Astrocyte (in vitro differentiated cells and primary cell): ENCODE measurements around the gene ECHS1. TPM values are rescaled to one million over a fixed set of nuclear protein-coding genes. Genes with fewer than 3 reads are reported as not detected.
A peak's percentile ranks its signal among the peaks of the same experiment; 100 is the strongest.

Experiments
- DNase-seq: peaks from one replicate; pipeline ENCODE4 v3.0.0-alpha.2; 2010; ENCODE audit warnings: low read depth
- FAIRE-seq: peaks from 2 replicates; lab custom pipeline; 2011; peaks lifted over from hg19 to GRCh38; lab: Jason Lieb, UNC
- H2AFZ ChIP-seq: 2 replicates; pipeline ENCODE4 v1.6.0; 2012; ENCODE audit warnings: low read depth, low read length, inconsistent platforms
- H3K27ac ChIP-seq: 2 replicates; pipeline ENCODE4 v1.5.1; 2011; ENCODE audit warnings: low read depth, low read length, inconsistent platforms
- H3K27me3 ChIP-seq: 2 replicates; pipeline ENCODE4 v1.6.0; 2011; ENCODE audit warnings: low read length, inconsistent platforms; ENCODE audit not compliant: insufficient read depth
- H3K36me3 ChIP-seq: 2 replicates; pipeline ENCODE4 v1.5.1; 2011; ENCODE audit warnings: low read length, inconsistent platforms; ENCODE audit not compliant: insufficient read depth
- H3K4me1 ChIP-seq: 2 replicates; pipeline ENCODE4 v1.5.1; 2011; ENCODE audit warnings: low read length, inconsistent platforms; ENCODE audit not compliant: insufficient read depth
- H3K4me2 ChIP-seq: 2 replicates; pipeline ENCODE4 v1.6.0; 2012; ENCODE audit warnings: low read length, inconsistent platforms
- H3K4me3 ChIP-seq: 2 replicates; pipeline ENCODE4 v1.5.1; 2011; ENCODE audit warnings: low read depth, mild to moderate bottlenecking, low read length, inconsistent platforms; ENCODE audit not compliant: insufficient read depth
- H3K79me2 ChIP-seq: 2 replicates; pipeline ENCODE4 v1.6.0; 2012; ENCODE audit warnings: mild to moderate bottlenecking, low read length, inconsistent platforms; ENCODE audit not compliant: insufficient read depth
- H3K9ac ChIP-seq: 2 replicates; pipeline ENCODE4 v1.6.0; 2012; ENCODE audit warnings: mild to moderate bottlenecking, low read length, inconsistent platforms
- H3K9me3 ChIP-seq: 2 replicates; pipeline ENCODE4 v1.5.1; 2012; ENCODE audit warnings: low read depth, mild to moderate bottlenecking, low read length, inconsistent platforms; ENCODE audit not compliant: insufficient read depth
- H4K20me1 ChIP-seq: 2 replicates; pipeline ENCODE4 v1.6.0; 2012; ENCODE audit warnings: low read length, inconsistent platforms; ENCODE audit not compliant: insufficient read depth
- H3K27ac Mint-ChIP-seq: one replicate; pipeline ENCODE4 v1.8.0; 2021; ENCODE audit warnings: mild to moderate bottlenecking, mixed read lengths; ENCODE audit not compliant: unreplicated experiment
- H3K27me3 Mint-ChIP-seq: one replicate; pipeline ENCODE4 v1.8.0; 2021; ENCODE audit warnings: low read depth, mixed read lengths; ENCODE audit not compliant: unreplicated experiment
- H3K36me3 Mint-ChIP-seq: one replicate; pipeline ENCODE4 v1.8.0; 2021; ENCODE audit warnings: low read depth, mixed read lengths; ENCODE audit not compliant: unreplicated experiment
- H3K4me1 Mint-ChIP-seq: one replicate; pipeline ENCODE4 v1.8.0; 2021; ENCODE audit warnings: low read depth, mixed read lengths; ENCODE audit not compliant: unreplicated experiment
- H3K4me3 Mint-ChIP-seq: one replicate; pipeline ENCODE4 v1.8.0; 2021; ENCODE audit warnings: mild to moderate bottlenecking, moderate library complexity, mixed read lengths; ENCODE audit not compliant: unreplicated experiment
- H3K9me3 Mint-ChIP-seq: one replicate; pipeline ENCODE4 v1.8.0; 2021; ENCODE audit warnings: mild to moderate bottlenecking, mixed read lengths; ENCODE audit not compliant: unreplicated experiment
- CTCF ChIP-seq: IDR thresholded peaks from 2 replicates; pipeline ENCODE4 v1.5.1; 2011; ENCODE audit warnings: low read depth, mild to moderate bottlenecking, inconsistent platforms, low read length, moderate library complexity; ENCODE audit not compliant: insufficient read depth
- EZH2 ChIP-seq: IDR thresholded peaks from 2 replicates; pipeline ENCODE4 v1.6.1; 2012; ENCODE audit warnings: mild to moderate bottlenecking, low read length, inconsistent platforms; ENCODE audit not compliant: insufficient read depth
- microRNA-seq: library from miRNA; unstranded; fragments of <30 nt; microRNA quantifications from one replicate; pipeline ENCODE4 v1.2.0, GENCODE V29; 2020
- total RNA-seq: library from RNA; stranded (reverse); gene quantifications from 2 replicates; pipeline ENCODE4 v1.2.1, GENCODE V29; 2021

ECHS1 gene
- total RNA-seq, 1 donor from 2014 or later = 90.9 TPM

GRCh38 chr10:133312769-133313145 lies 60.4 kb downstream of the ECHS1 start:
- H3K36me3 Mint-ChIP-seq = peaks cover 3% of the 10 kb centered on the region
- no peaks in the 10 kb centered on the region for H3K27me3 Mint-ChIP-seq
- Histone ChIP-seq H2AFZ (no peak overlapping the region), H3K9ac (no peak overlapping the region), H3K4me2 (no peak overlapping the region), H3K36me3 (no peaks in the 10 kb centered on the region), H4K20me1 (peaks cover 17% of the 10 kb centered on the region), H3K4me1 (peaks cover 6% of the 10 kb centered on the region), H3K4me3 (no peak overlapping the region), H3K27ac (no peak overlapping the region), H3K79me2 (peaks cover 9% of the 10 kb centered on the region), H3K9me3 (no peaks in the 10 kb centered on the region), H3K27me3 (no peaks in the 10 kb centered on the region)
- no peaks in the 10 kb centered on the region for H3K4me1 Mint-ChIP-seq
- H3K4me3 Mint-ChIP-seq = no peak overlapping the region
- TF ChIP-seq EZH2 (no peak), CTCF (no peak)
- FAIRE-seq (no peak), DNase-seq (no peak)
- no peaks in the 10 kb centered on the region for H3K9me3 Mint-ChIP-seq
- H3K27ac Mint-ChIP-seq = no peak overlapping the region

Small RNAs within 50 kb of the gene (microRNA-seq; reads per million reads assigned to microRNA genes)
- 15.6 reads per million, percentile 43 among the genes with 10 or more reads in this experiment for gene MIR3944

Other genes with a start within 250 kb of the ECHS1 start
- gene KNDC1, start 213.1 kb downstream of the ECHS1 start, total RNA-seq = 2.6 and 4.1 TPM in 2 replicates
- 0.18 TPM in 1 of 2 replicates, not detected in the other for gene UTF1, start 143.1 kb downstream of the ECHS1 start, total RNA-seq
- gene VENTX, start 135.5 kb downstream of the ECHS1 start, total RNA-seq = 0.11 TPM in 1 of 2 replicates, not detected in the other
- 1.7 and 4.6 TPM in 2 replicates for gene ADAM8, start 96.5 kb downstream of the ECHS1 start, total RNA-seq
- gene TUBGCP2, start 64.5 kb downstream of the ECHS1 start, total RNA-seq = 56.2 and 57.8 TPM in 2 replicates
- gene ZNF511, start 64.4 kb downstream of the ECHS1 start, total RNA-seq = 23.8 and 25.5 TPM in 2 replicates
- 0.77 and 1.1 TPM in 2 replicates for gene CALY, start 36.5 kb downstream of the ECHS1 start, total RNA-seq
- not detected in 2 replicates for gene PRAP1, start 26.0 kb downstream of the ECHS1 start, total RNA-seq
- gene FUOM, start 15.3 kb downstream of the ECHS1 start, total RNA-seq = 28.8 and 29.3 TPM in 2 replicates
- 6.9 and 7.9 TPM in 2 replicates for gene PAOX, start 5.9 kb upstream of the ECHS1 start, total RNA-seq
- gene MTG1, start 20.8 kb upstream of the ECHS1 start, total RNA-seq = 44.0 and 52.3 TPM in 2 replicates
- gene SPRN, start 51.3 kb upstream of the ECHS1 start, total RNA-seq = 3.7 and 4.0 TPM in 2 replicates
- 0.43 and 0.50 TPM in 2 replicates for gene SCART1, start 80.6 kb upstream of the ECHS1 start, total RNA-seq
- gene CYP2E1, start 154.0 kb upstream of the ECHS1 start, total RNA-seq = 2.2 TPM in 2 replicates
- 0.23 TPM in 1 of 2 replicates, not detected in the other for gene SYCE1, start 192.2 kb upstream of the ECHS1 start, total RNA-seq